ENCODE data around the gene CCNH.

CCNH gene

DNA sequence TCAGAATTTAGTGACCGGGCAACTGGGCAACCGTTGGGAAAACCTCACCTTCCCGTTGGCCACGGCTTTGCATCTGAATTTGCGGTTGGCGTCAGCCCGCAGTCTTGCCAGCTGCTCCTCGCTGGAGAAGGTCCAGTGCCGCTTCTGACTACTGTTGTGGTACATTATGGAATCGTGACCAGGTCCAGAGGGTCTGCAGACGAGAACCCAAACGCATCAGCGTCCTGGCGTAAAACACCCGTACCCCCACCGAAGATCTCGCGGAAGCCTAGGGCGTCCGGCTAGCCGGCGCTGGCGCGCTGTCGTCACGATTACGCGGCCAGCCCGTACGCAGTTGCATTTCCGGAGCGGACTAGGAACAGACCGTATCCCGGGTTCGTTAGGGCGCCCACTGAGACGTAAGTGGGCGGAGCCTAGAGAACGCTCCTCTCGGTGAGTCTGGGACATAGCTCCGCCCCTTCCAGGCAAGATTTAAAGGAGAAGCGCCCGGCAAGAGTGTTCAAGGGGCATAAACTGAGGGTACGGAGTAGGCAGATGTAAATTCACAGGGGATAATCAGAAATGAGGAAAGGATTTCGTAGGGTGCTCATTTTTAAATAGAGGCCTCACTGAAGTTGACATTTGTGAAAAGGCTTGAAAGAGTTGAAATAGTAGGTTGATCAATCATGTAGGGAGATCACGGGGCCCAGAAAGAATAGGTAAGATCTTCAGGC, at the start of gene CCNH (continued):
- TF ChIP-seq, protein P1, sequence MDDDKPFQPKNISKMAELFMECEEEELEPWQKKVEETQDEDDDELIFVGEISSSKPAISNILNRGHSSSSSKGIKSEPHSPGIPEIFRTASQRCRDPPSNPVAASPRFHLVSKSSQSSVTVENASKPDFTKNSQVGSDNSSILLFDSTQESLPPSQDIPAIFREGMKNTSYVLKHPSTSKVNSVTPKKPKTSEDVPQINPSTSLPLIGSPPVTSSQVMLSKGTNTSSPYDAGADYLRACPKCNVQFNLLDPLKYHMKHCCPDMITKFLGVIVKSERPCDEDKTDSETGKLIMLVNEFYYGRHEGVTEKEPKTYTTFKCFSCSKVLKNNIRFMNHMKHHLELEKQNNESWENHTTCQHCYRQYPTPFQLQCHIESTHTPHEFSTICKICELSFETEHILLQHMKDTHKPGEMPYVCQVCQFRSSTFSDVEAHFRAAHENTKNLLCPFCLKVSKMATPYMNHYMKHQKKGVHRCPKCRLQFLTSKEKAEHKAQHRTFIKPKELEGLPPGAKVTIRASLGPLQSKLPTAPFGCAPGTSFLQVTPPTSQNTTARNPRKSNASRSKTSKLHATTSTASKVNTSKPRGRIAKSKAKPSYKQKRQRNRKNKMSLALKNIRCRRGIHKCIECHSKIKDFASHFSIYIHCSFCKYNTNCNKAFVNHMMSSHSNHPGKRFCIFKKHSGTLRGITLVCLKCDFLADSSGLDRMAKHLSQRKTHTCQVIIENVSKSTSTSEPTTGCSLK (tag by site-specific recombination; IDR thresholded peaks at IDR 0.05), result no peak
- TF ChIP-seq ZNF561 (tag by site-specific recombination; IDR thresholded peaks at IDR 0.05; ENCODE audit: borderline replicate concordance) (peak; percentile 38; the same call in 1 of the 2 replicates), ZNF555 (tag by site-specific recombination; conservative IDR thresholded peaks at IDR 0.05) (no peak), ZNF366 (tag by site-specific recombination; conservative IDR thresholded peaks at IDR 0.05) (no peak), ZNF501 (tag by site-specific recombination; IDR thresholded peaks at IDR 0.05) (peak; percentile 73), ZNF626 (tag by site-specific recombination; IDR thresholded peaks at IDR 0.05) (no peak), ZBTB17 (tag by site-specific recombination; IDR thresholded peaks at IDR 0.05) (peak; percentile 61), ZNF133 (tag by site-specific recombination; IDR thresholded peaks at IDR 0.05) (no peak), ZNF354C (tag by site-specific recombination; IDR thresholded peaks at IDR 0.05; ENCODE audit: borderline replicate concordance, low read depth) (no peak)
- TF ChIP-seq, protein P2, sequence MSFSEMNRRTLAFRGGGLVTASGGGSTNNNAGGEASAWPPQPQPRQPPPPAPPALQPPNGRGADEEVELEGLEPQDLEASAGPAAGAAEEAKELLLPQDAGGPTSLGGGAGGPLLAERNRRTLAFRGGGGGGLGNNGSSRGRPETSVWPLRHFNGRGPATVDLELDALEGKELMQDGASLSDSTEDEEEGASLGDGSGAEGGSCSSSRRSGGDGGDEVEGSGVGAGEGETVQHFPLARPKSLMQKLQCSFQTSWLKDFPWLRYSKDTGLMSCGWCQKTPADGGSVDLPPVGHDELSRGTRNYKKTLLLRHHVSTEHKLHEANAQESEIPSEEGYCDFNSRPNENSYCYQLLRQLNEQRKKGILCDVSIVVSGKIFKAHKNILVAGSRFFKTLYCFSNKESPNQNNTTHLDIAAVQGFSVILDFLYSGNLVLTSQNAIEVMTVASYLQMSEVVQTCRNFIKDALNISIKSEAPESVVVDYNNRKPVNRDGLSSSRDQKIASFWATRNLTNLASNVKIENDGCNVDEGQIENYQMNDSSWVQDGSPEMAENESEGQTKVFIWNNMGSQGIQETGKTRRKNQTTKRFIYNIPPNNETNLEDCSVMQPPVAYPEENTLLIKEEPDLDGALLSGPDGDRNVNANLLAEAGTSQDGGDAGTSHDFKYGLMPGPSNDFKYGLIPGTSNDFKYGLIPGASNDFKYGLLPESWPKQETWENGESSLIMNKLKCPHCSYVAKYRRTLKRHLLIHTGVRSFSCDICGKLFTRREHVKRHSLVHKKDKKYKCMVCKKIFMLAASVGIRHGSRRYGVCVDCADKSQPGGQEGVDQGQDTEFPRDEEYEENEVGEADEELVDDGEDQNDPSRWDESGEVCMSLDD (tag by site-specific recombination; IDR thresholded peaks at IDR 0.05), result 0 out of 2 replicates have a peak, but pooled peaks have one; percentile 28
- TF ChIP-seq, protein P3, sequence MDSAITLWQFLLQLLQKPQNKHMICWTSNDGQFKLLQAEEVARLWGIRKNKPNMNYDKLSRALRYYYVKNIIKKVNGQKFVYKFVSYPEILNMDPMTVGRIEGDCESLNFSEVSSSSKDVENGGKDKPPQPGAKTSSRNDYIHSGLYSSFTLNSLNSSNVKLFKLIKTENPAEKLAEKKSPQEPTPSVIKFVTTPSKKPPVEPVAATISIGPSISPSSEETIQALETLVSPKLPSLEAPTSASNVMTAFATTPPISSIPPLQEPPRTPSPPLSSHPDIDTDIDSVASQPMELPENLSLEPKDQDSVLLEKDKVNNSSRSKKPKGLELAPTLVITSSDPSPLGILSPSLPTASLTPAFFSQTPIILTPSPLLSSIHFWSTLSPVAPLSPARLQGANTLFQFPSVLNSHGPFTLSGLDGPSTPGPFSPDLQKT (IDR thresholded peaks at IDR 0.05; ENCODE audit: borderline replicate concordance, low read depth, low read length), result peak; percentile 55; the same call in 1 of the 2 replicates
- TF ChIP-seq, protein P4, sequence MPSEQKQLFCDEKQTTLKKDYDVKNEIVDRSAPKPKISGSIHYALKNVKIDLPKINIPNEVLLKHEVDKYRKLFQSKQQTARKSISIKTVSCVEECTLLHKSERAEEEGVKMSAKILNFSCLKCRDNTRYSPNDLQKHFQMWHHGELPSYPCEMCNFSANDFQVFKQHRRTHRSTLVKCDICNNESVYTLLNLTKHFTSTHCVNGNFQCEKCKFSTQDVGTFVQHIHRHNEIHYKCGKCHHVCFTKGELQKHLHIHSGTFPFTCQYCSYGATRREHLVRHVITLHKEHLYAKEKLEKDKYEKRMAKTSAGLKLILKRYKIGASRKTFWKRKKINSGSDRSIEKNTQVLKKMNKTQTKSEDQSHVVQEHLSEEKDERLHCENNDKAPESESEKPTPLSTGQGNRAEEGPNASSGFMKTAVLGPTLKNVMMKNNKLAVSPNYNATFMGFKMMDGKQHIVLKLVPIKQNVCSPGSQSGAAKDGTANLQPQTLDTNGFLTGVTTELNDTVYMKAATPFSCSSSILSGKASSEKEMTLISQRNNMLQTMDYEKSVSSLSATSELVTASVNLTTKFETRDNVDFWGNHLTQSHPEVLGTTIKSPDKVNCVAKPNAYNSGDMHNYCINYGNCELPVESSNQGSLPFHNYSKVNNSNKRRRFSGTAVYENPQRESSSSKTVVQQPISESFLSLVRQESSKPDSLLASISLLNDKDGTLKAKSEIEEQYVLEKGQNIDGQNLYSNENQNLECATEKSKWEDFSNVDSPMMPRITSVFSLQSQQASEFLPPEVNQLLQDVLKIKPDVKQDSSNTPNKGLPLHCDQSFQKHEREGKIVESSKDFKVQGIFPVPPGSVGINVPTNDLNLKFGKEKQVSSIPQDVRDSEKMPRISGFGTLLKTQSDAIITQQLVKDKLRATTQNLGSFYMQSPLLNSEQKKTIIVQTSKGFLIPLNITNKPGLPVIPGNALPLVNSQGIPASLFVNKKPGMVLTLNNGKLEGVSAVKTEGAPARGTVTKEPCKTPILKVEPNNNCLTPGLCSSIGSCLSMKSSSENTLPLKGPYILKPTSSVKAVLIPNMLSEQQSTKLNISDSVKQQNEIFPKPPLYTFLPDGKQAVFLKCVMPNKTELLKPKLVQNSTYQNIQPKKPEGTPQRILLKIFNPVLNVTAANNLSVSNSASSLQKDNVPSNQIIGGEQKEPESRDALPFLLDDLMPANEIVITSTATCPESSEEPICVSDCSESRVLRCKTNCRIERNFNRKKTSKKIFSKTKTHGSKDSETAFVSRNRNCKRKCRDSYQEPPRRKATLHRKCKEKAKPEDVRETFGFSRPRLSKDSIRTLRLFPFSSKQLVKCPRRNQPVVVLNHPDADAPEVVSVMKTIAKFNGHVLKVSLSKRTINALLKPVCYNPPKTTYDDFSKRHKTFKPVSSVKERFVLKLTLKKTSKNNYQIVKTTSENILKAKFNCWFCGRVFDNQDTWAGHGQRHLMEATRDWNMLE (tag by site-specific recombination; conservative IDR thresholded peaks at IDR 0.05; ENCODE audit: low read depth), result peak; percentile 69

DNA sequence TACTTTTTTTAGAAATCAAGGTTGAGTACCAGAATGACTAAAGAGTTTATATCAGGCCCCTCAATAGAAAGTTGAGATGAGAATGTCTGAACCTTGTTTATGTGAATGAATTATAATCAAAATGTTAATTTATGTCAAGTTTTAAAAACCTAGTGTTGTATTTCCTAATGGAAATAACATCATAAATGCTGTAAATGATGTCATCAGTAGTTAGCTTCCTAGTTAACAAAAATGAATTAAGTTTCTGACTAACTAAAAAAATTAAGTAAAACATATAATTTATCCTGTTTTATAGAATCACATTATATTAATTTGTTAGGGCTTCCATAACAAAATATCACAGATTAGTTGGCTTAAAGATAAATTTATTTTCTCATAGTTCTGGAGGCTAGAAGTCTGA, 45.0 kb upstream of the CCNH start:
- CTCF ChIA-PET, result no interaction called here
- Histone ChIP-seq H3K9me3 (ENCODE audit: control insufficient read depth, insufficient read depth, low read depth, low read length) (no peaks in the 10 kb centered on the region), H3K36me3 (ENCODE audit: control insufficient read depth in 2 of 2, insufficient read depth in 1 of 2, low read length in 2 of 2) (no peaks in the 10 kb centered on the region), H3K27ac (ENCODE audit: extremely low read depth, low read depth, low read length) (no peak overlapping the region), H3K4me1 (ENCODE audit: control insufficient read depth, insufficient read depth, low read length) (no peaks in the 10 kb centered on the region), H3K4me3 (ENCODE audit: low read depth, low read length) (no peak overlapping the region)
- TF ChIP-seq ZNF114 (tag by site-specific recombination; IDR thresholded peaks at IDR 0.05) (no peak), ZBTB8A (tag by site-specific recombination; IDR thresholded peaks at IDR 0.05) (no peak), ZNF311 (tag by site-specific recombination; IDR thresholded peaks at IDR 0.05; ENCODE audit: borderline replicate concordance) (no peak), ZEB2 (tag by site-specific recombination; IDR thresholded peaks at IDR 0.05) (no peak), ZNF155 (tag by site-specific recombination; IDR thresholded peaks at IDR 0.05) (no peak)
- TF ChIP-seq, protein P5, sequence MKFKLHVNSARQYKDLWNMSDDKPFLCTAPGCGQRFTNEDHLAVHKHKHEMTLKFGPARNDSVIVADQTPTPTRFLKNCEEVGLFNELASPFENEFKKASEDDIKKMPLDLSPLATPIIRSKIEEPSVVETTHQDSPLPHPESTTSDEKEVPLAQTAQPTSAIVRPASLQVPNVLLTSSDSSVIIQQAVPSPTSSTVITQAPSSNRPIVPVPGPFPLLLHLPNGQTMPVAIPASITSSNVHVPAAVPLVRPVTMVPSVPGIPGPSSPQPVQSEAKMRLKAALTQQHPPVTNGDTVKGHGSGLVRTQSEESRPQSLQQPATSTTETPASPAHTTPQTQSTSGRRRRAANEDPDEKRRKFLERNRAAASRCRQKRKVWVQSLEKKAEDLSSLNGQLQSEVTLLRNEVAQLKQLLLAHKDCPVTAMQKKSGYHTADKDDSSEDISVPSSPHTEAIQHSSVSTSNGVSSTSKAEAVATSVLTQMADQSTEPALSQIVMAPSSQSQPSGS (tag by site-specific recombination; IDR thresholded peaks at IDR 0.05; ENCODE audit: low read depth), result peak; percentile 59
- TF ChIP-seq, protein P6, sequence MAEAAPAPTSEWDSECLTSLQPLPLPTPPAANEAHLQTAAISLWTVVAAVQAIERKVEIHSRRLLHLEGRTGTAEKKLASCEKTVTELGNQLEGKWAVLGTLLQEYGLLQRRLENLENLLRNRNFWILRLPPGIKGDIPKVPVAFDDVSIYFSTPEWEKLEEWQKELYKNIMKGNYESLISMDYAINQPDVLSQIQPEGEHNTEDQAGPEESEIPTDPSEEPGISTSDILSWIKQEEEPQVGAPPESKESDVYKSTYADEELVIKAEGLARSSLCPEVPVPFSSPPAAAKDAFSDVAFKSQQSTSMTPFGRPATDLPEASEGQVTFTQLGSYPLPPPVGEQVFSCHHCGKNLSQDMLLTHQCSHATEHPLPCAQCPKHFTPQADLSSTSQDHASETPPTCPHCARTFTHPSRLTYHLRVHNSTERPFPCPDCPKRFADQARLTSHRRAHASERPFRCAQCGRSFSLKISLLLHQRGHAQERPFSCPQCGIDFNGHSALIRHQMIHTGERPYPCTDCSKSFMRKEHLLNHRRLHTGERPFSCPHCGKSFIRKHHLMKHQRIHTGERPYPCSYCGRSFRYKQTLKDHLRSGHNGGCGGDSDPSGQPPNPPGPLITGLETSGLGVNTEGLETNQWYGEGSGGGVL (tag by site-specific recombination; IDR thresholded peaks at IDR 0.05), result no peak
- POLR2A ChIA-PET, result no interaction called here
